Liver (tissue), 9 donors: ENCODE data around the gene WDR27. TPM values are rescaled to one million over a fixed set of nuclear protein-coding genes. Genes with fewer than 3 reads are reported as not detected.

Experiments
- DNase-seq: peaks from one replicate; pipeline ENCODE4 v3.0.0-alpha.2; 2017; ENCODE audit warnings: low spot score
- H3K27ac ChIP-seq, 2 donors: one replicate each; pipeline ENCODE4 v1.7.0; 2013; ENCODE audit warnings: inconsistent platforms in 2 of 2, low read length in 2 of 2, control low read depth in 1 of 2, low read depth in 1 of 2, mild to moderate bottlenecking in 1 of 2
- H3K27me3 ChIP-seq, 4 donors: one replicate each; pipeline versions ENCODE4 v1.6.1 to v1.7.0; 2013; ENCODE audit warnings: low read length in 3 of 4, inconsistent platforms in 1 of 4, mild to moderate bottlenecking in 1 of 4, moderate library complexity in 1 of 4; ENCODE audit not compliant: control insufficient read depth in 4 of 4, insufficient read depth in 4 of 4
- H3K36me3 ChIP-seq, 4 donors: one replicate each; pipeline versions ENCODE4 v1.6.1 to v1.7.0; 2013; ENCODE audit warnings: low read length in 3 of 4, mild to moderate bottlenecking in 3 of 4, low read depth in 1 of 4, moderate library complexity in 1 of 4; ENCODE audit not compliant: control insufficient read depth in 4 of 4, insufficient read depth in 3 of 4
- H3K4me1 ChIP-seq, 4 donors: one replicate each; pipeline versions ENCODE4 v1.6.1 to v1.7.0; 2013; ENCODE audit warnings: low read length in 3 of 4, mild to moderate bottlenecking in 3 of 4, moderate library complexity in 1 of 4; ENCODE audit not compliant: control insufficient read depth in 4 of 4, insufficient read depth in 4 of 4
- H3K4me3 ChIP-seq, 3 donors: one replicate each; pipeline versions ENCODE4 v1.6.1 to v1.7.0; 2013; ENCODE audit warnings: low read length in 3 of 3, control low read depth in 1 of 3, low read depth in 1 of 3, mild to moderate bottlenecking in 1 of 3
- H3K9ac ChIP-seq, 2 donors: one replicate each; pipeline ENCODE4 v1.7.0; 2013; ENCODE audit warnings: low read length in 2 of 2, mild to moderate bottlenecking in 2 of 2, moderate library complexity in 2 of 2, control low read depth in 1 of 2, low read depth in 1 of 2
- H3K9me3 ChIP-seq, 4 donors: one replicate each; pipeline versions ENCODE4 v1.6.1 to v1.7.0; 2013; ENCODE audit warnings: low read length in 3 of 4; ENCODE audit not compliant: control insufficient read depth in 4 of 4
- EGR1 ChIP-seq, 2 donors: IDR thresholded peaks; 2 replicates each; pipeline ENCODE4 v1.6.1; 2016 to 2018; ENCODE audit warnings: antibody characterized with exemption in 2 of 2, low read depth in 2 of 2
- FOXA1 ChIP-seq: IDR thresholded peaks from 2 replicates; pipeline ENCODE4 v1.6.1; 2016; ENCODE audit warnings: antibody characterized with exemption
- FOXA2 ChIP-seq: IDR thresholded peaks from 2 replicates; pipeline ENCODE4 v1.6.1; 2016; ENCODE audit warnings: antibody characterized with exemption
- GABPA ChIP-seq, 2 donors: IDR thresholded peaks in 1 of 2; conservative IDR thresholded peaks in 1 of 2; 2 replicates each; pipeline ENCODE4 v1.6.1; 2016; ENCODE audit warnings: antibody characterized with exemption in 2 of 2, mild to moderate bottlenecking in 1 of 2, moderate library complexity in 1 of 2
- HNF4A ChIP-seq, 2 donors: conservative IDR thresholded peaks; 2 replicates each; pipeline ENCODE4 v1.6.1; 2016; ENCODE audit warnings: antibody characterized with exemption in 2 of 2, mild to moderate bottlenecking in 2 of 2
- HNF4G ChIP-seq: IDR thresholded peaks from 2 replicates; pipeline ENCODE4 v1.6.1; 2016; ENCODE audit warnings: antibody characterized with exemption
- JUND ChIP-seq, 2 donors: IDR thresholded peaks; 2 replicates each; pipeline ENCODE4 v1.6.1; 2016; ENCODE audit warnings: antibody characterized with exemption in 2 of 2
- NR2F2 ChIP-seq: IDR thresholded peaks from 2 replicates; pipeline ENCODE4 v1.6.1; 2016; ENCODE audit warnings: antibody characterized with exemption
- RAD21 ChIP-seq, 2 donors: IDR thresholded peaks; 2 replicates each; pipeline ENCODE4 v1.6.1; 2016; ENCODE audit warnings: antibody characterized with exemption in 2 of 2, mild to moderate bottlenecking in 2 of 2
- RXRA ChIP-seq, 2 donors: IDR thresholded peaks; 2 replicates each; pipeline ENCODE4 v1.6.1; 2017 to 2018; ENCODE audit warnings: antibody characterized with exemption in 2 of 2, mild to moderate bottlenecking in 1 of 2
- SP1 ChIP-seq: IDR thresholded peaks from 2 replicates; pipeline ENCODE4 v1.6.1; 2018; ENCODE audit warnings: antibody characterized with exemption, mild to moderate bottlenecking
- TAF1 ChIP-seq: conservative IDR thresholded peaks from 2 replicates; pipeline ENCODE4 v1.6.1; 2016; ENCODE audit warnings: antibody characterized with exemption, mild to moderate bottlenecking
- YY1 ChIP-seq: IDR thresholded peaks from 2 replicates; pipeline ENCODE4 v1.6.1; 2016; ENCODE audit warnings: antibody characterized with exemption, mild to moderate bottlenecking
- WGBS: extraction: QIAGEN DNeasy Blood & Tissue Kit; methylation state at CpG from one replicate; pipeline ENCODE4 v1.1.7; 2013; 5-methylcytosine and 5-hydroxymethylcytosine counted together
- polyA plus RNA-seq, 2 donors: library from polyadenylated mRNA; stranded (reverse) in 1 of 2; unstranded in 1 of 2; fragments of 200-250 nt in 1 of 2; fragments of >200 nt in 1 of 2; fragmentation: Nextera tagmentation in 1 of 2; extraction: Ambion mirVana in 1 of 2; gene quantifications; one replicate each; pipeline versions ENCODE4 v1.2.1 to v1.2.3, GENCODE V29; 2013 to 2015
- total RNA-seq, 2 donors: library from RNA; depleted of rRNA; stranded (reverse); fragments of >200 nt; gene quantifications; one replicate each; pipeline ENCODE4 v1.2.3, GENCODE V29; 2014
- TF ChIP-seq, protein P1 (sequence below): IDR thresholded peaks from 2 replicates; pipeline ENCODE4 v1.6.1; 2016; ENCODE audit warnings: antibody characterized with exemption, mild to moderate bottlenecking
- TF ChIP-seq, protein P2 (sequence below): IDR thresholded peaks from 2 replicates; pipeline ENCODE4 v1.6.1; 2016; ENCODE audit warnings: antibody characterized with exemption
- TF ChIP-seq, protein P3 (sequence below): fragments of 150-350 bp; IDR thresholded peaks from 2 replicates; pipeline ENCODE4 v1.5.1; 2017; ENCODE audit warnings: improper control_type of control experiment, low read depth, low read length; ENCODE audit not compliant: missing input control
- TF ChIP-seq, protein P4 (sequence below): IDR thresholded peaks from 2 replicates; pipeline ENCODE4 v1.6.1; 2016; ENCODE audit warnings: antibody characterized with exemption
- TF ChIP-seq, protein P5 (sequence below): IDR thresholded peaks from 2 replicates; pipeline ENCODE4 v1.6.1; 2016; ENCODE audit warnings: antibody characterized with exemption
- donor health status: healthy.
- donor health status: healthy.
- donor health status: healthy.
- donor health status: healthy.
- donor health status: healthy.

Gene WDR27
- total and polyA plus RNA-seq, 4 donors, result 3.7 to 20.1 (median 7.7) TPM

- TF ChIP-seq, protein P1, sequence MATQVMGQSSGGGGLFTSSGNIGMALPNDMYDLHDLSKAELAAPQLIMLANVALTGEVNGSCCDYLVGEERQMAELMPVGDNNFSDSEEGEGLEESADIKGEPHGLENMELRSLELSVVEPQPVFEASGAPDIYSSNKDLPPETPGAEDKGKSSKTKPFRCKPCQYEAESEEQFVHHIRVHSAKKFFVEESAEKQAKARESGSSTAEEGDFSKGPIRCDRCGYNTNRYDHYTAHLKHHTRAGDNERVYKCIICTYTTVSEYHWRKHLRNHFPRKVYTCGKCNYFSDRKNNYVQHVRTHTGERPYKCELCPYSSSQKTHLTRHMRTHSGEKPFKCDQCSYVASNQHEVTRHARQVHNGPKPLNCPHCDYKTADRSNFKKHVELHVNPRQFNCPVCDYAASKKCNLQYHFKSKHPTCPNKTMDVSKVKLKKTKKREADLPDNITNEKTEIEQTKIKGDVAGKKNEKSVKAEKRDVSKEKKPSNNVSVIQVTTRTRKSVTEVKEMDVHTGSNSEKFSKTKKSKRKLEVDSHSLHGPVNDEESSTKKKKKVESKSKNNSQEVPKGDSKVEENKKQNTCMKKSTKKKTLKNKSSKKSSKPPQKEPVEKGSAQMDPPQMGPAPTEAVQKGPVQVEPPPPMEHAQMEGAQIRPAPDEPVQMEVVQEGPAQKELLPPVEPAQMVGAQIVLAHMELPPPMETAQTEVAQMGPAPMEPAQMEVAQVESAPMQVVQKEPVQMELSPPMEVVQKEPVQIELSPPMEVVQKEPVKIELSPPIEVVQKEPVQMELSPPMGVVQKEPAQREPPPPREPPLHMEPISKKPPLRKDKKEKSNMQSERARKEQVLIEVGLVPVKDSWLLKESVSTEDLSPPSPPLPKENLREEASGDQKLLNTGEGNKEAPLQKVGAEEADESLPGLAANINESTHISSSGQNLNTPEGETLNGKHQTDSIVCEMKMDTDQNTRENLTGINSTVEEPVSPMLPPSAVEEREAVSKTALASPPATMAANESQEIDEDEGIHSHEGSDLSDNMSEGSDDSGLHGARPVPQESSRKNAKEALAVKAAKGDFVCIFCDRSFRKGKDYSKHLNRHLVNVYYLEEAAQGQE, result no peak
- TF ChIP-seq FOXA2, result no peak
- no peak for TF ChIP-seq GABPA (IDR thresholded peaks at IDR 0.05 in 1 of 2, conservative IDR thresholded peaks at IDR 0.05 in 1 of 2)
- no peak for TF ChIP-seq EGR1 (IDR thresholded peaks at IDR 0.05; ENCODE audit: low read depth in 2 of 2)
- no peak for TF ChIP-seq YY1
- TF ChIP-seq JUND (IDR thresholded peaks at IDR 0.05), result no peak
- TF ChIP-seq, protein P2, sequence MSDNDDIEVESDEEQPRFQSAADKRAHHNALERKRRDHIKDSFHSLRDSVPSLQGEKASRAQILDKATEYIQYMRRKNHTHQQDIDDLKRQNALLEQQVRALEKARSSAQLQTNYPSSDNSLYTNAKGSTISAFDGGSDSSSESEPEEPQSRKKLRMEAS, result no peak
- no peak for TF ChIP-seq HNF4G
- TF ChIP-seq RAD21 (IDR thresholded peaks at IDR 0.05), result no peak
- TF ChIP-seq TAF1, result no peak
- TF ChIP-seq NR2F2, result no peak
- TF ChIP-seq, protein P3, sequence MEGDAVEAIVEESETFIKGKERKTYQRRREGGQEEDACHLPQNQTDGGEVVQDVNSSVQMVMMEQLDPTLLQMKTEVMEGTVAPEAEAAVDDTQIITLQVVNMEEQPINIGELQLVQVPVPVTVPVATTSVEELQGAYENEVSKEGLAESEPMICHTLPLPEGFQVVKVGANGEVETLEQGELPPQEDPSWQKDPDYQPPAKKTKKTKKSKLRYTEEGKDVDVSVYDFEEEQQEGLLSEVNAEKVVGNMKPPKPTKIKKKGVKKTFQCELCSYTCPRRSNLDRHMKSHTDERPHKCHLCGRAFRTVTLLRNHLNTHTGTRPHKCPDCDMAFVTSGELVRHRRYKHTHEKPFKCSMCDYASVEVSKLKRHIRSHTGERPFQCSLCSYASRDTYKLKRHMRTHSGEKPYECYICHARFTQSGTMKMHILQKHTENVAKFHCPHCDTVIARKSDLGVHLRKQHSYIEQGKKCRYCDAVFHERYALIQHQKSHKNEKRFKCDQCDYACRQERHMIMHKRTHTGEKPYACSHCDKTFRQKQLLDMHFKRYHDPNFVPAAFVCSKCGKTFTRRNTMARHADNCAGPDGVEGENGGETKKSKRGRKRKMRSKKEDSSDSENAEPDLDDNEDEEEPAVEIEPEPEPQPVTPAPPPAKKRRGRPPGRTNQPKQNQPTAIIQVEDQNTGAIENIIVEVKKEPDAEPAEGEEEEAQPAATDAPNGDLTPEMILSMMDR, result no peak
- TF ChIP-seq, protein P4, sequence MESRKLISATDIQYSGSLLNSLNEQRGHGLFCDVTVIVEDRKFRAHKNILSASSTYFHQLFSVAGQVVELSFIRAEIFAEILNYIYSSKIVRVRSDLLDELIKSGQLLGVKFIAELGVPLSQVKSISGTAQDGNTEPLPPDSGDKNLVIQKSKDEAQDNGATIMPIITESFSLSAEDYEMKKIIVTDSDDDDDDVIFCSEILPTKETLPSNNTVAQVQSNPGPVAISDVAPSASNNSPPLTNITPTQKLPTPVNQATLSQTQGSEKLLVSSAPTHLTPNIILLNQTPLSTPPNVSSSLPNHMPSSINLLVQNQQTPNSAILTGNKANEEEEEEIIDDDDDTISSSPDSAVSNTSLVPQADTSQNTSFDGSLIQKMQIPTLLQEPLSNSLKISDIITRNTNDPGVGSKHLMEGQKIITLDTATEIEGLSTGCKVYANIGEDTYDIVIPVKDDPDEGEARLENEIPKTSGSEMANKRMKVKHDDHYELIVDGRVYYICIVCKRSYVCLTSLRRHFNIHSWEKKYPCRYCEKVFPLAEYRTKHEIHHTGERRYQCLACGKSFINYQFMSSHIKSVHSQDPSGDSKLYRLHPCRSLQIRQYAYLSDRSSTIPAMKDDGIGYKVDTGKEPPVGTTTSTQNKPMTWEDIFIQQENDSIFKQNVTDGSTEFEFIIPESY, result no peak
- TF ChIP-seq, protein P5, sequence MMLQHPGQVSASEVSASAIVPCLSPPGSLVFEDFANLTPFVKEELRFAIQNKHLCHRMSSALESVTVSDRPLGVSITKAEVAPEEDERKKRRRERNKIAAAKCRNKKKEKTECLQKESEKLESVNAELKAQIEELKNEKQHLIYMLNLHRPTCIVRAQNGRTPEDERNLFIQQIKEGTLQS, result no peak
- no peak for TF ChIP-seq RXRA (IDR thresholded peaks at IDR 0.05)
- TF ChIP-seq HNF4A (conservative IDR thresholded peaks at IDR 0.05), result no peak
- TF ChIP-seq FOXA1, result no peak
- TF ChIP-seq SP1, result no peak
- H3K36me3 ChIP-seq, result no peaks in the 10 kb centered on the region
- no peak overlapping the region for H3K9ac ChIP-seq
- H3K9me3 ChIP-seq, result no peaks in the 10 kb centered on the region
- 96% methylated on average over 15 of the region's 15 CpGs for WGBS
- no peak overlapping the region for H3K27ac ChIP-seq
- H3K4me3 ChIP-seq, result no peak overlapping the region
- H3K4me1 ChIP-seq, result no peaks in the 10 kb centered on the region
- no peak for DNase-seq
- no peaks in the 10 kb centered on the region for H3K27me3 ChIP-seq
Observed at GRCh38 chr6:169500688-169501087, 201.1 kb downstream of the WDR27 start.
